Thyroid gland (tissue), 4 donors: ENCODE data around the gene BRINP3.

ENCODE experiments used
- CTCF ChIP-seq, 6 experiments: fragments of 200-600 bp in 3 of 6; fragments of 450-650 bp in 3 of 6; sonication (generic) in 3 of 6; IDR thresholded peaks; one replicate each; pipeline ENCODE4 v1.5.1; 2016 to 2019; ENCODE audit warnings: antibody characterized with exemption in 6 of 6, mild to moderate bottlenecking in 2 of 6, inconsistent platforms in 1 of 6, moderate library complexity in 1 of 6
- POLR2A ChIP-seq, 2 donors: fragments of 450-650 bp; IDR thresholded peaks; one replicate each; pipeline ENCODE4 v1.6.1; 2017; ENCODE audit warnings: antibody characterized with exemption in 2 of 2, mild to moderate bottlenecking in 2 of 2, moderate library complexity in 1 of 2

DNA sequence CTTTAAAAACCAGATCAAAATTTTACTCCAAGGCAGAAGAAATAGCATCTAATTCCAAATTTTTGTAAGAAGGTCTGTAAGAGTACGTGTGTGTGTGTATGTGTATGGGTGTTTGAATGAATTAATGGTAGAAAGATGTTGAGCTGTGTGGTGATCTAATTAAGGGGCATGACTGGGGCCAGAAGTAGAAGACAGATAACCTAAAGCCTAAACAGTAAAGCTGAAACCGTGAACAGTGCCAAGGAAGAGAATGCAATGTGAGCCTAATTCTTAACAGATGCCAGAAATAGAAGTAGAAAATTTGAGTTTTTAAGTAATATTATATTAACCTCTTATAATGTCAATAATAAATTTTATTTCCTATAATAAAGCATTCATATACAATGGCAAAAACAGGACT lies 38.2 kb downstream of the BRINP3 start:
- TF ChIP-seq CTCF (IDR thresholded peaks at IDR 0.05) (no peak), POLR2A (IDR thresholded peaks at IDR 0.05) (no peak)
